ENCODE data around the gene SLFN13. TPM values are rescaled to one million over a fixed set of nuclear protein-coding genes. Genes with fewer than 3 reads are reported as not detected.
A peak's percentile ranks its signal among the peaks of the same experiment; 100 is the strongest.

The SLFN13 gene
- total RNA-seq, 1 donor from 2014 or later, result 25.7 TPM

DNA sequence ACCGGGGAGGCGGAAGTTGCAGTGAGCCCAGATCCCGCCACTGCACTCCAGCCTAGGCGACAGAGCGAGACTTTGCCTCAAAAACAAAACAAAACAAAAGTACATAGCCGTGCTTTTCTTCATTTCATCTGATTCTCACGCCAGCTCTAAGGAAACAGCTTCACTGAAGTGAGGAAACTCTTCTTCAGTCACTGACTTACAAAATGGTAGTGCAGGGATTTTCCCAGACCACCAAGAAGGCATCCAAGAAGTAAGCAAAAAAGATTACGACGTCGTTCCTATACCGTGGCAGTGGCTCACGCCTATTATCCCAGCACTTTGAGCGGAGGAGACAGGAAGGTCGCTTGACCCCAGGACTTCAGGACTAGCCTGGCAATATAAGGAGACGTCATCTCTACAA lies 40.4 kb upstream of the SLFN13 start:
- Histone ChIP-seq H3K27me3 (peaks cover 46% of the 10 kb centered on the region), H3K27ac (no peak overlapping the region), H3K36me3 (no peaks in the 10 kb centered on the region), H3K4me1 (peaks cover 5% of the 10 kb centered on the region), H3K4me3 (no peak overlapping the region), H3K9me3 (no peaks in the 10 kb centered on the region)
- ATAC-seq, result no peak
- no peak for DNase-seq
- TF ChIP-seq, protein P1, sequence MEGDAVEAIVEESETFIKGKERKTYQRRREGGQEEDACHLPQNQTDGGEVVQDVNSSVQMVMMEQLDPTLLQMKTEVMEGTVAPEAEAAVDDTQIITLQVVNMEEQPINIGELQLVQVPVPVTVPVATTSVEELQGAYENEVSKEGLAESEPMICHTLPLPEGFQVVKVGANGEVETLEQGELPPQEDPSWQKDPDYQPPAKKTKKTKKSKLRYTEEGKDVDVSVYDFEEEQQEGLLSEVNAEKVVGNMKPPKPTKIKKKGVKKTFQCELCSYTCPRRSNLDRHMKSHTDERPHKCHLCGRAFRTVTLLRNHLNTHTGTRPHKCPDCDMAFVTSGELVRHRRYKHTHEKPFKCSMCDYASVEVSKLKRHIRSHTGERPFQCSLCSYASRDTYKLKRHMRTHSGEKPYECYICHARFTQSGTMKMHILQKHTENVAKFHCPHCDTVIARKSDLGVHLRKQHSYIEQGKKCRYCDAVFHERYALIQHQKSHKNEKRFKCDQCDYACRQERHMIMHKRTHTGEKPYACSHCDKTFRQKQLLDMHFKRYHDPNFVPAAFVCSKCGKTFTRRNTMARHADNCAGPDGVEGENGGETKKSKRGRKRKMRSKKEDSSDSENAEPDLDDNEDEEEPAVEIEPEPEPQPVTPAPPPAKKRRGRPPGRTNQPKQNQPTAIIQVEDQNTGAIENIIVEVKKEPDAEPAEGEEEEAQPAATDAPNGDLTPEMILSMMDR (IDR thresholded peaks at IDR 0.05), result no peak
- intact Hi-C loops (cut with DNase I), result no loop called here

DNA sequence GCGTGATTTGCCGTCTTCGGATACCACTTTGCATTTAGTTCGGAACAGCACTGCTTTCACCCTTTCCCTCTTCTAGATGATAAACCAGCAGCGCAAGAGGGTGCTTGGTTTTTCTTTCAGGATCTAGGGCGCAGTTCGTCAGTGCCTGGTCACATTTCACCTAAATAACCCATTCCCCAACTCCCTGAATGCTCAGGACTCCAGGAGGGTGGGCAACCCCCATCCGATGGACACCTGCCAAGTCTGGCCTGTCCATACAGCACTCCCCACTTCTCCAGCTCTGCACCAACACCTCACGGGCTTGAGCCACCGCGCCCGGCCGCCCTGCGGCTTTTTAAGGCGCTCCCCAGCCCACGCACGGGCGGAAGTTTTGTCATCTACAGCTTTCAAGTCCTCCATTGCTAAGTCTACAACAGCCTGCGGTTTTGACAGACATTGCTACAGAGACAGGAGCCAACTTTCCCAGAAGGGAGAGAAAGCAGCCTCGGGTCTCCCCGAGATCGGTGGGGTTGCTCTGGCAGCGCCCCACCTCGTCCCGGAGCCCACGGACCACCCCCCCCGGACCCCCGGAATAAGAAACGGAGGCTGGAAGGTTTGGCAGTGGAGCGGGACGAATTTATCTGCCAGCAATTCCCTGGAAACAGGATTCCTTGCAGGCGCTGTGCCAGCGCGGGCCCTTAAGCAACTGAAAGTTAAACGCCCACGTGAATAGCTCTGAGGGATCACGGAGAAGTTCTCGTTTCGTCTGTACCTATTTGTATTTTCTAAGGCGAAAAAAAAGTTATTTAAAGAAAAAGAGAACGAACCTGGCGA lies 38.6 kb upstream of the SLFN13 start:
- H3K36me3 ChIP-seq, result no peaks in the 10 kb centered on the region
- H3K27me3 ChIP-seq, result peaks cover 43% of the 10 kb centered on the region
- ATAC-seq, result peak; percentile 86
- no peaks in the 10 kb centered on the region for H3K9me3 ChIP-seq
- H3K27ac ChIP-seq, result peak overlapping the region; percentile 62
- intact Hi-C loops (cut with DNase I), result no loop called here
- peak; percentile 90 for DNase-seq
- H3K4me3 ChIP-seq, result peak overlapping the region; percentile 69
- TF ChIP-seq, protein P1 (IDR thresholded peaks at IDR 0.05), result no peak
- peaks cover 5% of the 10 kb centered on the region for H3K4me1 ChIP-seq

DNA sequence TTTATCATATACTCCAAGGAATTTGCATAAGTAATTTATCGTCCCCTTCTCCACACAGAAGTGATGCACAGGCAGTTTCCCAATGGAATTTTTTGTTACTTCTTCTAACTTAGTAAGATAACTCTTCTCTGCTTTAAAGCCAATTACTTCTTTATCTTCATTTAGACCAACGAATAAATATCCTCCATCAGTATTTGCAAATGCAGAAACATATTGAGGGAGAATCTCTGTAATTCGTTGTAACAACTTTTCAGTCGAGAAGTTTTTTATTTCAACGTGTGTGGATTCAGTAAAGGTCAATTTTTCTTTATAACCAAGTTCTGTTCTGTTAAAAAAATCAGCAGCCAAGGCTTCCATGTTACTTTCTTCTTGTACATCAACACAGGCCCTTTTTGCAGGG lies 30.7 kb upstream of the SLFN13 start:
- intact Hi-C loops (cut with DNase I), result no loop called here
- Histone ChIP-seq H3K4me3 (no peak overlapping the region), H3K27me3 (no peaks in the 10 kb centered on the region), H3K36me3 (no peaks in the 10 kb centered on the region), H3K4me1 (no peaks in the 10 kb centered on the region), H3K27ac (no peak overlapping the region), H3K9me3 (no peaks in the 10 kb centered on the region)
- DNase-seq (no peak), ATAC-seq (no peak)
- TF ChIP-seq, protein P1 (IDR thresholded peaks at IDR 0.05), result no peak

DNA sequence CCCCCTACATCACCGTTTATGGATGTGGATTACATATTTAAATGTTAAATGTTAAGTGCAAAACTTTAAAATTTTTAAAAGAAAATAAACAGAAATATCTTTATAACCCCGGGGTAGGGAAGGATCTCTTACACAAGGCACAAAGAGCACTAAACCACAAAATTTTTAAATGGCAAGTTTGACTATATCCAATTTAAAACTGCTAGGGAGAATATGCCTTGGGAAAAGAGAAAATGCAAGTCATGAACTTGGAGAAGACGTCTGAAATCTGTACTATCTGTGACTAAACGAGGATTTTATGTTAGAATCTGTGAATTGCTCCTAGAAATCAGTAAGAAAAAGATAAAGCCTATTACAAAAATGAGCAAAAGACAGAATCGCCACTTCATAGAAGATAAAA lies 28.7 kb upstream of the SLFN13 start:
- Histone ChIP-seq H3K27ac (no peak overlapping the region), H3K4me1 (no peaks in the 10 kb centered on the region), H3K36me3 (no peaks in the 10 kb centered on the region), H3K9me3 (no peaks in the 10 kb centered on the region), H3K4me3 (no peak overlapping the region), H3K27me3 (no peaks in the 10 kb centered on the region)
- no peak for DNase-seq
- intact Hi-C loops (cut with DNase I), result no loop called here
- TF ChIP-seq, protein P1 (IDR thresholded peaks at IDR 0.05), result no peak
- no peak for ATAC-seq

DNA sequence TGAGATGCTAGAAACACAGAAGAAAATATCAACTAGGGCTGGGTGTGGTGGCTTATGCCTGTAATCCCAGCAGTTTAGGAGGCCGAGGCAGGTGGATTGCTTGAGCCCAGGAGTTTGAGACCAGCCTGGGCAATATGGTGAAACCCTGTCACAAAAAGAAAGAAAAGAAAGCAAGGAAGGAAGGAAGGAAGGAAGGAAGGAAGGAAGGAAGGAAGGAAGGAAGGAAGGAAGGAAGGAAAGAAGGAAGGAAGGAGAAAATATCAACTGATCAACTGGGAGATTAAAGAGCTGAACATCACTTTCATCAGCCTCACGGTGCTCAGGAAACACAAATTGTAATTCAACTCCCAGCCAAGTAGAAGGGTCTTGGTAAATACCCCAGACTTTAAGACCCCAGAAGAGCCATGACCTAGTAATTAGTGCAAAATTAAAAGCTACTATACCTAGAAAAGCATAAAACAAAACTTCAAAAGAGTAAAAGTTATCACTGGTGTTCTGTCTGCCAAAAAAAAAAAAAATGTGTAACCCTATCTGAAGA lies 27.8 kb upstream of the SLFN13 start:
- Histone ChIP-seq H3K36me3 (no peaks in the 10 kb centered on the region), H3K4me3 (no peak overlapping the region), H3K27ac (no peak overlapping the region), H3K4me1 (no peaks in the 10 kb centered on the region), H3K27me3 (no peaks in the 10 kb centered on the region), H3K9me3 (no peaks in the 10 kb centered on the region)
- ATAC-seq, result no peak
- DNase-seq, result no peak
- TF ChIP-seq, protein P1 (IDR thresholded peaks at IDR 0.05), result no peak
- intact Hi-C loops (cut with DNase I), result no loop called here
